Stimulated activated CD4-positive, alpha-beta T cell treated with anti-CD3 and anti-CD28 coated beads, Interleukin-4, amount 100 ng/mL, for 48 hours (primary cell): Measurements from ENCODE around the gene BTNL9.
"Not testable (repeated sequence)": the region's sequence is repeated elsewhere in the genome, so short reads cannot be mapped to it uniquely, and the experiment has no call there.

ENCODE experiments used
- DNase-seq, 2 donors: peaks; one replicate each; pipeline ENCODE4 v3.0.0-alpha.2; 2020; ENCODE audit warnings: low read depth in 2 of 2

BTNL9 gene

DNA sequence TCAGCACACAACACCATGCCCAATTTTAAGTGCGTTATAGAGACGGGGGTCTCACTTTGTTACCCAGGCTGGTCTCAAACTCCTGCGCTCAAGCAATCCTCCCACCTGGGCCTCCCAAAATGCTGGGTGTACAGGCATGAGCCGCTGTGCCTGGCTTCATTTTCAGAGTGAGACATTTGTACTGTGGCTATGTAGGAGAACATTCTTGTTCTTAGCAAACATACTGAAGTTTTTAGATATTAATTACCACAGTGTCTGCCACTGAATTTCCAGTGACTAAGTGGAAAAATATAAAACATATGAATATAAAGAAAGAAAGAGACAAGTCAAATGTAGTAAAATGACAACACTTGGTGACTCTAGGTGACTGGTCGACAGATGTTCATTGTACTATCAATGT lies 20.9 kb downstream of the BTNL9 start:
- DNase-seq = no peak

DNA sequence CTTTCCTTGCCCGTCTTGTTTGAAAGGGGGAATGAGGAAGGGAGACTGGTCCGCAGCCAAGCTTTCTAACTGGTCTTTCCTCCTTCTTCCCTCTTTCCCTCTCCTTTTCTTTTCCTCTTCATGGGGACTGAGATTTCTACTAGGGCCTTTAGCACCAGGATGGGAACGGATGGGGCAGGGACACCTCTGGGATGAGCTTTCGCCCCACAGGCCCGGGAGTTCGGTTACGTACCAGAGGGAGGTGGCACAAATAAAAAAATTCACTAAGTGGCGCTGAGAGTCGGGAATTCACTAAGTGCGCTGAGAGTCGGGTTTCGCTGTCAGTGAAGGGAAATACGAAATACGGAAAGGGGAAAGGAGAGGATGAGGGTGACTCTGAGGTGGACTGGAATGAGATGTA lies 21.6 kb downstream of the BTNL9 start:
- no peak for DNase-seq

DNA sequence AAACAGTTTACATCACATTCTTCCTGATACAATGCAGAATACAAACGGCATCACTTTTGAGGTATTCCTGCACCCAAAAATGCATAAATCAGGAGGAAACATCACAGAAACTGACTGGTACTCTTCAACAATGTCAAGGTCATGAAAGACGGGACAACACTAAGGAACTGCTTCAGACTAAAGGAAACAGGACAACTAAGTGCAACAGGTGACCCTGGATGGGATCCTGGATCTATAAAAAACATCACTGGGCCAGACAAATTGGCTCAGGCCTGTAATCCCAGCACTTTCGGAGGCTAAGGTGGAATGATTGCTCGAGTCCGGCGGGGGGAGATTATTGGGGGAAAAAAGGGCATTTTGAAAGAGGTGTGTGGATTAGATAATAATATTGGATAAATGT lies 22.6 kb downstream of the BTNL9 start:
- DNase-seq = no peak

DNA sequence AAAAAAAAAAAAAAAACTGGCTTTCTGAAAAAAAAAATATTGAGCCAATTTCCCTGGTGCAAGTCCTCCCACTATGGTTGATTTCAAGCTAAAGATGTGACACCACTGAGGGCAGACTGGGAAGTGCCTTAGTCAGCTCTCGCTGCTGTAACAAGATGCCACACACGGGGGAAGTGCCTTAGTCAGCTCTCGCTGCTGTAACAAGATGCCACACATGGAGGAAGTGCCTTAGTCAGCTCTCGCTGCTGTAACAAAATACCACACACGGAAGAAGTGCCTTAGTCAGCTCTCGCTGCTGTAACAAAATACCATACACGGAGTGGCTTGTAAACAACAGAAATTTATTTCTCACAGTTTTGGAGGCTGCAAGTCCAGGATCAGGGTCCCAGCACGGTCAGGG lies 23.4 kb downstream of the BTNL9 start:
- no peak for DNase-seq

DNA sequence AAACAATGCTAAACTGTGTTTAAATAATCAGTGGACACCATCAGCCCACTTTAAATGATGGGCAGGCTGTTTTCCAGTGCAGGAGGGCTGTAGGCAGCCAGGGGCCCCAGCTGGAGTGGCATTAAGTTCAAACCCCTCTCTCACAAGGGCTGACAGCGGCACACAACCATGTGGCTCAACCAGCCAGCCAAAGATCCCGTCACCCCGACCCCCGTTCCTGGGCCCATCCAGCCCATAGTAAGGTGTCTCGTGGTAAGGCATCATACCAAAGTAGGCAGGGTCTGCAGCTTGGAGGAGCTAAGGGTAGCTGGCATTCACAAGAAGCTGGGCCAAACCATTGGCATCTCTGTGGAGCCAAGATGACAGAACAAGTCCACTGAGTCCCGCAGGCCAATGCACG lies 24.9 kb downstream of the BTNL9 start:
- no peak for DNase-seq

DNA sequence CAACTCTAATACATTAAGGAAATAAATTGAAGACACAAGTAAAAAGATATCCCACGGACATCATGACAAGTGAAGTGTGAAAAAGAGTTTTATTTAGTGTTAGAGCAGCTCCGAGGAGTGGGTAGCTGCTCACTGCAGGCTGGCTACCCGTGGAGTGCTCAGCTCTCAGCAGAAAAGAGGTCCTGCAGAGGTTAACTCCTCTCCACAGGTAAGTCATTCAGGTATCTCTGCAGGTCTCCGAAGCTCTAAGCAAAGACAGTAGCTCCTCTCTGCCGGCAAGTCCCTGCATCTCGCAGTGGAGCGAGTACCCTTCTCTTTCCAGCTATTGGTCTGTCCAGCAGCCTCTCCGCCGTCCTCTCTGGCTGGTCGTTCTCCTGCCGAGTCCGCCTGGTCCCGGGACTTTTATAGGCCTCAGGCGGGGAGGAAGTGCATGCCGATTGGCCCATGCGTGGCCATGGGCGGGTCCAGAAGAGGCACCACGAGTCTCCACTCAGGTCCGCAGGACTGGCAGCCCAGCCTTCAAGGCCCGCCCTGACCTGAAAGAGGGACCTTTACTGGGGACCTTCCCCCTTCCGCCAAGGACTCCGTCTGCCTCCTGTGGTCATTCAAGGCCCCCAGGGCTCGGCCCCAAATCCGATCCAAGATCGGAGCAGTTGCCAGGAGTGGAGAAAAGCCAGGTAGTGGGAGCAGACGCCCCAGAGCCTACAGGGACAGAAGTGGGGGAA lies 29.9 kb downstream of the BTNL9 start:
- no peak for DNase-seq

DNA sequence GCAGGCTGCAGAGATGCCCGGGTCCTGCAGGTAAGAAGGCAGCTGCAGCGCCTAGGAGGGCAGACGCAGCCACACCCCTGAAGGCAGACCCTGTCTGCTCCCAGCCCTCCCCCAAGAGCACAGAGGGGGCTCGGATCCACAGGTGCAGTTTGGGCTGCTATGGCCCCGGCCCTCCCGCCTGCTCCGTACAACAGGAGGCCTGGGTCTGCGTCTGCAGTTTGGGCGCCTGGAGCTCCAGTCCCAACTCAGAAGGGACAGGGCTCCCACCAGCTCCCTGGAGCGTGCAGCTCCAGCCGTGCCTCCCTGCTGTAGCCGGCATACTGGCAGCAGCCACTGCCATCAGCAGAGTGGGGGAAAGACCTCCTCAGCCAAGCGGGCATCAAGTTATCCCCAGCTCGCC lies 30.5 kb downstream of the BTNL9 start:
- no peak for DNase-seq

DNA sequence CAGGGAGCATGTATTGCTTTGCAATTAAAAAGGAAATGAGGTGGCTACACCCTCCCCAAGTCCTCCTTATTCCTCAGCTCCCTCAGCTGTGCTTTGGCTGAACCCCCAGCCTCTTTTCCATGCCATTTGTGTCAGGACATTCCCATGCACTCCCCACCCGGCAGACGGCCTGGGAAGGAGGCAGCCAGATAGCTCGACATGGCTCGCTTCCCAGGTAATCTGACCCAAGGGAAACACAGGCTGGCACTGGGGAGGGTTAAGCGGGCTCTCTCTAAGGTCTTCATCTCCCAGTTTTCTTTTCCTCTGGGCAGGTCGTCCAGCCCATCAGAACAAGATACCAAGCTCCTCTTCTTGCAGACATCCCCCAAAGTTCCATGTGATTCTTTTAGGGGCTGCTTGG lies 31.2 kb downstream of the BTNL9 start:
- DNase-seq = no peak

DNA sequence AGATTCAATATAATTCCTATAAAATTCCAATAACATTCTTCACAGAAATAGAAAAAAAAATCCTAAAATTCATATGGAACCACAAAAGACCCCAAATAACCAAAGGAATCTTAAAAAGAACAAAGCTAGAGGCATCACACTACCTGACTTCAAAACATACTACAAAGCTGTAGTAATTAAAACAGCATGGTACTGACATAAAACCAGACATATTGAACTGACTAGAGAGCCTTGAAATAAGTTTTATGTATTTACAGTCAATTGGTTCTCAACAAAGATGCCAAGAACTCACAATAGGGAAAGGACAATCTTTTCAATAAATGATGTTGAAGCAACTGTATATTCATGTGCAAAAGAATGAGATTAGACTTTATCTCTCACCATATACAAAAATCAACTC lies 36.9 kb downstream of the BTNL9 start:
- DNase-seq = no peak

DNA sequence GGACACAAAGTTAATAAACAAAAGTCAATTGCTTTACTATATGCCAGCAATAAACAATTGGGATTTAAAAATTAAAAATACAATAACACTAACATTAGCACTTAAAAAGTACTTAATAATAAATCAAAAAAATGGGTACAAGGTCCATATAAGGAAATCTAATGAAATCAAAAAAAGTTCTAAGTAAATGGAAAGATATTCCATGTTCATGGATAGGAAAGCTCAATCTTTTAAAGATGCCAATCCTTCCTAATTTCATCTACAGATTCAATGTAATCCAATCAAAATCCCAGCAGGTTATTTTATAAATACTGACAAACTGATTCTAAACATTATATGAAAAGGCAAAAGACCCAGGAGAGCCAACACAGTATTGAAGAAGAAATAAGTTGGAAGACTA lies 41.9 kb downstream of the BTNL9 start:
- DNase-seq = no peak

DNA sequence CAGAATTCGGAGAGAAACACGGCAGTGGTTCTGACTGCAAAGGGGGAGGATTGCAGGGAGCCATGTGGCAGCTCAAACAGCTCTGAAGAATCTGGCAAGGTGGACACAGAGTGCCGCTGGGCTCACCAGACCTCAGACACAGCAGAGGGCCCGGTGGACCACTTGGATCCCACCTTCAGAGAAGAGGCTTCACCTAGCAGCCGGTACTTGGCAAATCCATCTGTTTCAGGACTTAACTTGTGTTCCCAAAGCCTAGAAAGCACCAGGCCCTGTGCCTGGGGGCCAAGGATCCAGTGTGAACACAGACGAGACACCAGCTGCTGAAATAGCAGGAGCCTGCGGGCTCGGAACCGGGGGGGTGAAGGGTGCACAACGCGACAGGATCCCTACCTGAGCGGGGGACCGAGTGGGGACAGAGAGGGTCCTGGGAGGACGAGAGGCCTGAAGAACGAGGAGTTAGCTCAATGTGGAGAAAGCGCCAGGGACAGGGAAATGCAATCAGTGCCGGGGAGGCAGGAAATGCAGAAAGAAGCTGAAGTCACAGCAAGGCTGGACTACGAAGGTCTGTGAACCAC lies 44.6 kb downstream of the BTNL9 start:
- no peak for DNase-seq

DNA sequence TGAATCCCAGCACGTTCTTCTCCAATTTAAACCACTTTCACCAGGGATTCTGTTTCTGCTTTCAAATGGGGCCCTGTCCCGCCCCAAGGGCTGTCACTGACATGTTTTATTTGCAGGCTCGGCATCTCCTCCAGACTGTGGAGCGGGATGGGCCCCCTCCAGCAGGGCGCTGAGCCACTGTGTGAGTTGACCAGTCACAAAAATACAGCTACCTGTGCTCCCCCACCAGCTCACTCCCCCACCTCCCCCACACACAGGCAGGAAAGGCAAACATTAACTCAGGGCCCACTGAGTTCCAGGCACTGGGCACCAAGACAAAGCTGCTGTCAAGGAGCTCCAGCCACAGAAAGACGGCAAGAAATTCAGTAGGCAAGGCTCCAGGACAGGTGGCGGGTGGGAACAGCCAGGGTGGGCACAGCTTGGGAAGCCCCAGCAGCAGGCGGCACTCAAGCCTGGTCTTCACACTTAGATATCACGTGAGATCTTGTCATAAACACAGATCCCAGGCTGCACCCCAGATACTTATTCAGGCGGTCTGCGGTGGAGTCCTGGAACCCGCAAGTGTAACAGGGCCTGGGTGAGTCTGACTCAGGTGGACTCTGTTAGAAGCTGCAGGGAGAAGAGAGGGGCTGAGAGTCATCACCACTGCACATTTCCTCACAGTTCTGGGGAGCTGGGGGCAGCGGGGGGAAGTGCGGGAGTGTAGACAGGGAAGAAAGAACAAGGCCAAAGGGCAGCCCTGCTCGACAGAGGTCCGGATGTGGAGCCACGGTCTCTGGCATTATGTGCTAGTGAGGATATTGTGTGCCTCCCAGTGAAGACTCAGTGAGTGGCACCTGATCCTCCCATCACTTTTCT lies 46.2 kb downstream of the BTNL9 start:
- DNase-seq = no peak

DNA sequence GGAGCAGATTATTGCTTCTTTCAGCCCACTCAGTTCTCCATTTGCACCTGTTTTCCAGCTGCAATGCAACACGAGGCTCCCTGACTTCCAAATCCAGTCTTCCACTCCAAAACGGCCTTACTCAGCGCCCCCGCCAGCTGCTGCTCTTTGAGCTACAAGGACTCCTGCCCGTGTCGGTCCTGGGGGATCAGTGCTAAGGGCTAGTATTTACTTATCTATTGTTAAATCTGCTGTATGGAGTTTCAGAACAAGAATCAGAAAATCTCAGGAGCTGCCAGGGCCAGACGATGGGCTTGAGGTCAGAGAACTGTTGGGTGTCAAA lies 46.8 kb downstream of the BTNL9 start:
- DNase-seq = no peak

DNA sequence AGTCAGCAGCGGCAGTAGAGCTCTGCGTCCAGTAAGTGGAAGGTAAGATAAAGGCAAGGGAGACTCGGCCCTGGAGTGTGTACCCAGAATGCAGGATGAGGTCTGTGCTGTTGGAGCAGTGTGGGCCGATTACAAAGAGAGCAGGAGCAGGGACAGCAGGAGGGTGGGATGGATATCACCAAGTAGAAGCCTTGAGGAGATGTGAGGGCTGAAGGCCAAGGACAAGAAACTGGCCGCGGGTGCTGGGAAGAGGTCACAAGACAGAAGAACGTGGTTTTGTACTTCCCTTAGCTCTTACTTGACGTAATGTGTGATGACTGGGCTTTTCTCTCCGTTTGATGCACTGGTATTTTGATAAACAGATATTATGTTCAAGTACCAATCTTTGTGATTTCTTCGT lies 47.2 kb downstream of the BTNL9 start:
- no peak for DNase-seq

DNA sequence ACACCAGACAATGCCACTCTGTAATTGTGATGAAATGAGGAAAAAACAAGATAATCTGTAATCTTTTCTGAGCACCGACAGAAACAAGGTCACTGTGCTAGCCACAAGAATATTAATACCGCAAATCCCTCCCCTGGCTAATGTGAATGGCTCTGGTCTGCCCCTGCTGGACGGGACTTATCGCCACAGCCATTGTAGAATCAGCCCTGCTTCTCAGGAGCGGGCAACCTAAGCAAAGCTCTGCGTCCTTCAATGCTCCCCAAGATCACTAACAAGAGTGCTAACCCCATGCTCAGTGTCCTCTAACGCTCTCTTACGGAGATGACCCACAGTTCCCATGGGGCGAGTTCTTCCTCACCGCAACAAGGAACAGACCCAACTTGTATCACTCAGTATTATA lies 48.2 kb downstream of the BTNL9 start:
- DNase-seq = no peak

DNA sequence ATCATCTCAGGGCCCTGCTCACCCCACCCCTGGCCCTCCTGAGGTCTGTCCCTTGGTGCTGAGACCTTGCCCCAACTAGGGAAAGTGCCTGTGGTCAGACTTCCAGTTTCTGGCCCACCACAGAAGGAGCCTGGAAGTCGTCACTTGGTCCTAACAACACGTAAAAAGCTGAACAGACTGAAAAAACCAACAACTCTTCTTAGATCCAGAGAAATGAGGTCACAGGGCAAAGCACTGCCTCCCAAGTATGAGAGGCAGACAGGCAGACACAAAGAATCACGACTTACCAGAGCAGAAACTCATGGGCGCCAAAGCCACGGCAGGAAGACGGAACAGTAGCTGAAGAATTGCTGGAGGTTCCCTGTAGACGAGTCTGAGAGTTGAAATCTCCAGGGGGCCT lies 52.4 kb downstream of the BTNL9 start:
- DNase-seq = no peak

DNA sequence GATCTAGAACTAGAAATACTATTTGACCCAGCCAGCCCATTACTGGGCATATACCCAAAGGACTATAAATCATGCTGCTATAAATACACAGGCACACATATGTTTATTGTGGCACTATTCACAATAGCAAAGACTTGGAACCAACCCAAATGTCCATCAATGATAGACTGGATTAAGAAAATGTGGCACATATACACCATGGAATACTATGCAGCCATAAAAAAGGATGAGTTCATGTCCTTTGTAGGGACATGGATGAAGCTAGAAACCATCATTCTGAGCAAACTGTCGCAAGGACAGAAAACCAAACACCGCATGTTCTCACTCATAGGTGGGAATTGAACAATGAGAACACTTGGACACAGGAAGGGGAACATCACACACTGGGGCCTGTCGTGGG lies 55.1 kb downstream of the BTNL9 start:
- DNase-seq = not testable (repeated sequence)

DNA sequence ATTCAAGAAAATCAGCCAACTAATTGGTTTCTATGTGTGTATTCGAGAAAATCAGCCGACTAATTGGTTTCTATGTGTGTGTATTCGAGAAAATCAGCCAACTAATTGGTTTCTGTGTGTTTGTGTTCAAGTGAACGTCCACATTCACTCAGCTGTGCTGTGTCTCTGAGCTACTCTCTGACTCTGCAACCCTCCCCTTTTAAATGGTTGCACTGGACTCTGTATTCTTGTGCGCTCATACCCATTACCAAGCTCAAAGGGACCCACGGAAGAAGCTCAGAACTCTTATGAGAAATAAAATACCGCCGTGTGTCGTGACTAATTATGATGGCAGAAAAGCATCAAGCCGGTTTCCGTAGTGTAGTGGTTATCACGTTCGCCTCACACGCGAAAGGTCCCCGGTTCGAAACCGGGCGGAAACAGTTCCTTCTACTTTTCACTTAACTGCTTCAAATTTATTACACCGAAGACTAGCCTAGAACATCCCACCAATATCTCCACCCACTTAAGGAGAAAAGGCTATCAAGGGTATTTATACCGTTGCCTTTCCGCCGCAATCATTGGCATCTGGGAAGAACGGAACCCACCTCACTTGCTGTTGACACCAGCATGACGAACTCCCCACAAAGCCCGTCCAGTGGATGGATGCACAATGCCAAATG lies 56.8 kb downstream of the BTNL9 start:
- DNase-seq = not testable (repeated sequence)

DNA sequence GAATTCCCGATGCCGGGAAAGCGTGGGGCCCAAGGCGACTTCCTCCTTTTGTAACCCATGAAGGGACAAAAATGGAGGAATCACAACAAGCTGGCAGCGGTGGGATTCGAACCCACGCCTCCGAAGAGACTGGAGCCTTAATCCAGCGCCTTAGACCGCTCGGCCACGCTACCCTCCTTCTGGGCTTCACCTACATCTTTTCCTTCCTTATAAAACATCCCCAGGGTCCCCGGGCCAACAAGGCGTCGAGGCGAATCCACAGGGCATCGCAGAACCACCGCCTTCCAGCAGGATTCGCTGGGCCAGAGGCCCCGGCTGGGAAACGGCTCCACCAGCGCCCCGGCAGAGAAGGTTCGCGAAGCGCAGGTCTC lies 57.3 kb downstream of the BTNL9 start:
- DNase-seq = not testable (repeated sequence)

DNA sequence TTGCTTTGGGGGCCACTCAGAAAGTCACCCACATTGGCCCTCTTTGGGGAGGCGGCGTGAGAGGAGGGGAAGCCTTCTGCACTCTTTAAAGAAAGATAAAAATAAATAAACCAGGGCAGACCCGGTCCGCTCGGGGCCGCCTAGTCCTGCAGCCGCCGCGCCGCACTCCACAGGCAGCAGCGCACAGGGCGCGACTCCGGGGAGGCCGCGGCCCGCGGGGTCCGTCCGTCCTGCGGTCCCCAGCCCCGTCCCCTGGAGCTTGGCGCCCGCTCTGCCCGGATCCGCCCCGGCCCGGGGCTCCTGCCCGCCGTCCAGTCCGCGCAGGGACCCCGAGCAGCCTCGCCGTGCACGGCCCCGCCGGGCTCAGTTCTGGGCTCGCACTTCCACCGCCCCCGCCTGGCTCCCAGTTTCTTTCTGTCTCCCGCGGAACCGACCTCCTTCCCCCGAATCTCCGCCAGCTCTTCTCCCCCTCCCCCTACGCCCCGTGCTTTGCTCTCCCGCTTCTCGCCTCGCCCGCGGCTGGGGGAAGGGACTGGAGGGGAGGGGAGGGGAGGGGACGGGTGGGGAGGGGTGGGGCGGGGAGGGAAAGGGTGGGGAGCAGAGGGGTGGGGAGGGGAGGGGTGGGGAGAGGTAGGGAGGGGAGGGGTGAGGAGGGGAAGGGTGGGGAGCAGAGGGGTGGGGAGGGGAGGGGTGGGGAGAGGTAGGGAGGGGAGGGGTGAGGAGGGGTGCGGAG lies 57.9 kb downstream of the BTNL9 start:
- not testable (repeated sequence) for DNase-seq

DNA sequence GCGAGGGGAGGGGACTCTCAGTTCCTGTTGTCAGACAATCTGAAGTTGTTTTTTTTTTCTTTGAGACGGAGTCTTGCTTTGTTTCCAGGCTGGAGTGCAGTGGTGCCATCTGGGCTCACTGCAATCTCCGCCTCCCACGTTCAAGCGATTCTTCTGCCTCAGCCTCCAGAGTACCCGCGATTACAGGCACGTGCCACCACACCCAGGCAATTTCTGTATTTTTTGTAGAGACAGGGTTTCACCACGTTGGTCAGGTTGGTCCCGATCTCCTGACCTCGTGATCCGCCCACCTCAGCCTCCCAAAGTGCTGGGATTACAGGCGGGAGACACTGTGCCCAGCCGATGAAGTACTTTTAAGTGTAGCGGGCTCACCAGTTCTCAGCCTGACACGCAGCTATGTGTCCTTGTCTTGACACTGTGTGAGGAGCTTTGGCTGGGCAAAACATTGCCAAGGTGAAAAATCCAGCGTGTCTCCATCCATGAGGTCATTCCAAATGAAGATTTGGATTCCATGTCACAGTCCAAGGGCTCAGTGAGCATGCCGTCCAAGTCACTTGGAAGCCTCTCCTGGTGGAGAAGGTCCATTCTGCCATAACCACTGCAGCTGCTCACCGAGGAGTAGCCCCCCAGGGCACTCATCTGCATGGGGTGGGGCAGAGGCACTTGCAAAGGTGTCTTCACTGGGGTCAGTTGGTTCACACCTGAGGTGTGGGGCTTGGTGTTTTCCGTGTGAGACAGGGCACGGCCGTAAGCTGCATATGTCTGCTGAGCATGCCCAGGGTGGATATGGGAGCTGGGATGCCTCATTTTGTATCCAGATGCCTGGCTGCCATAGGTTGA lies 58.9 kb downstream of the BTNL9 start:
- no peak for DNase-seq
